HL-60 (cell line): ENCODE data around the gene GNG2.

Source experiments
- CTCF ChIP-seq: IDR thresholded peaks from one replicate; pipeline ENCODE4 v1.5.1; 2011; ENCODE audit warnings: low read length, control low read depth, inconsistent platforms; ENCODE audit not compliant: insufficient read depth
- POLR2AphosphoS5 ChIP-seq: IDR thresholded peaks from 2 replicates; pipeline ENCODE4 v1.6.1; 2012; ENCODE audit warnings: low read depth
- SPI1 ChIP-seq: IDR thresholded peaks from 2 replicates; pipeline ENCODE4 v1.6.1; 2012; ENCODE audit warnings: low read depth, mild to moderate bottlenecking, borderline replicate concordance

- no peak for TF ChIP-seq CTCF
- TF ChIP-seq SPI1: no peak
- TF ChIP-seq POLR2AphosphoS5: no peak
Observed at GRCh38 chr14:51917193-51917592, 56.8 kb downstream of the GNG2 start.
